Neural progenitor cell (in vitro differentiated cells): ENCODE results near the gene SMCO1. TPM values are rescaled to one million over a fixed set of nuclear protein-coding genes. Genes with fewer than 3 reads are reported as not detected.

Source experiments
- DNase-seq: peaks from one replicate; pipeline ENCODE4 v3.0.0-alpha.2; 2016; ENCODE audit warnings: low spot score
- H2AFZ ChIP-seq: fragments of 200-600 bp; sonication (generic); replicated peaks from 2 replicates; pipeline ENCODE4 v1.6.1; 2016; ENCODE audit warnings: antibody characterized with exemption
- H3F3A ChIP-seq: fragments of 200-600 bp; sonication (generic); 2 replicates; pipeline ENCODE4 v1.6.1; 2016; ENCODE audit warnings: antibody characterized with exemption, low read depth
- H3K27ac ChIP-seq: fragments of 200-600 bp; sonication (generic); 2 replicates; pipeline ENCODE4 v1.5.1; 2016; ENCODE audit warnings: mild to moderate bottlenecking
- H3K27me3 ChIP-seq: fragments of 200-600 bp; sonication (generic); 2 replicates; pipeline ENCODE4 v1.6.1; 2016; ENCODE audit warnings: mild to moderate bottlenecking, moderate library complexity
- H3K36me3 ChIP-seq: fragments of 200-600 bp; sonication (generic); 2 replicates; pipeline ENCODE4 v1.5.1; 2016
- H3K4me1 ChIP-seq: fragments of 200-600 bp; sonication (generic); 2 replicates; pipeline ENCODE4 v1.6.1; 2016; ENCODE audit warnings: mixed run types
- H3K4me2 ChIP-seq: fragments of 200-600 bp; sonication (generic); 2 replicates; pipeline ENCODE4 v1.6.1; 2016
- H3K4me3 ChIP-seq: fragments of 200-600 bp; sonication (generic); 2 replicates; pipeline ENCODE4 v1.5.1; 2016
- H3K79me2 ChIP-seq: fragments of 200-600 bp; sonication (generic); 2 replicates; pipeline ENCODE4 v1.6.1; 2016; ENCODE audit warnings: low read depth
- H3K9ac ChIP-seq: fragments of 200-600 bp; sonication (generic); 2 replicates; pipeline ENCODE4 v1.6.1; 2016
- H3K9me3 ChIP-seq: fragments of 200-600 bp; sonication (generic); 2 replicates; pipeline ENCODE4 v1.5.1; 2016; ENCODE audit warnings: low read depth
- H4K20me1 ChIP-seq: fragments of 200-600 bp; sonication (generic); 2 replicates; pipeline ENCODE4 v1.6.1; 2016; ENCODE audit warnings: low read depth
- H3K27ac Mint-ChIP-seq: 3 replicates; pipeline ENCODE4 v1.8.0; 2021; ENCODE audit warnings: mixed read lengths
- H3K27me3 Mint-ChIP-seq: 2 replicates; pipeline ENCODE4 v1.8.0; 2022; ENCODE audit warnings: low read depth, mild to moderate bottlenecking, inconsistent platforms, moderate library complexity, mixed read lengths; ENCODE audit not compliant: insufficient read depth
- H3K36me3 Mint-ChIP-seq: 3 replicates; pipeline ENCODE4 v1.8.0; 2021; ENCODE audit warnings: mixed read lengths
- H3K4me1 Mint-ChIP-seq: 3 replicates; pipeline ENCODE4 v1.8.0; 2021; ENCODE audit warnings: mixed read lengths
- H3K4me3 Mint-ChIP-seq: 3 replicates; pipeline ENCODE4 v1.8.0; 2021; ENCODE audit warnings: mild to moderate bottlenecking, moderate library complexity, mixed read lengths
- H3K9me3 Mint-ChIP-seq: 3 replicates; pipeline ENCODE4 v1.8.0; 2020; ENCODE audit warnings: mixed read lengths
- EZH2 ChIP-seq: fragments of 200-600 bp; sonication (generic); IDR thresholded peaks from 2 replicates; pipeline ENCODE4 v1.6.1; 2017; ENCODE audit warnings: antibody characterized with exemption, mild to moderate bottlenecking, moderate library complexity
- EZH2phosphoT487 ChIP-seq: fragments of 200-600 bp; sonication (generic); IDR thresholded peaks from 2 replicates; pipeline ENCODE4 v1.6.1; 2017; ENCODE audit warnings: antibody characterized with exemption
- total RNA-seq: library from RNA; depleted of rRNA; stranded (reverse); fragments of >200 nt; gene quantifications from 2 replicates; pipeline ENCODE4 v1.2.3, GENCODE V29; 2015; ENCODE audit warnings: low replicate concordance
- TF ChIP-seq, protein P1 (sequence below): fragments of 200-600 bp; sonication (generic); IDR thresholded peaks from 2 replicates; pipeline ENCODE4 v1.5.1; 2017; ENCODE audit warnings: antibody characterized with exemption, mild to moderate bottlenecking

Gene SMCO1
- total RNA-seq, 1 donor from 2014 or later = not detected

DNA sequence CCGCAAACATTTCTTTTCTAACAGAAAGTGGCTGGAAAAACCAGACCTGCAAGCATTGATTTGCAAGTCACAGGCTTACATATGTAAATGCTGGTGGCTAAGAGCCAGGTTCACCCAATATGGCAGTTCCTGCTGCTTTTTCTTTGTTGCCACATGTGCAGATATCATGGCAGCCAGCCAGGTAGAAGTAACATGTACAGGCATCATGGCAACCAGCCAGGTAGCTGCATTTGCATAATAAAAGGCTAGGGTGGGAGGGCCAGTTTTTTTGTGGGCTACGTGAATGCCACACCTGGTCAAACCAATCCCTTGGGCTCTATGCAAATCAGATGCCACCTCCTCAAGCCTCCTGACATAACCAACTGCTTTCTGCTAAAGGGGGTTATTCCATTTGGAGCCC is 2.8 kb upstream of the SMCO1 start:
- TF ChIP-seq, protein P1, sequence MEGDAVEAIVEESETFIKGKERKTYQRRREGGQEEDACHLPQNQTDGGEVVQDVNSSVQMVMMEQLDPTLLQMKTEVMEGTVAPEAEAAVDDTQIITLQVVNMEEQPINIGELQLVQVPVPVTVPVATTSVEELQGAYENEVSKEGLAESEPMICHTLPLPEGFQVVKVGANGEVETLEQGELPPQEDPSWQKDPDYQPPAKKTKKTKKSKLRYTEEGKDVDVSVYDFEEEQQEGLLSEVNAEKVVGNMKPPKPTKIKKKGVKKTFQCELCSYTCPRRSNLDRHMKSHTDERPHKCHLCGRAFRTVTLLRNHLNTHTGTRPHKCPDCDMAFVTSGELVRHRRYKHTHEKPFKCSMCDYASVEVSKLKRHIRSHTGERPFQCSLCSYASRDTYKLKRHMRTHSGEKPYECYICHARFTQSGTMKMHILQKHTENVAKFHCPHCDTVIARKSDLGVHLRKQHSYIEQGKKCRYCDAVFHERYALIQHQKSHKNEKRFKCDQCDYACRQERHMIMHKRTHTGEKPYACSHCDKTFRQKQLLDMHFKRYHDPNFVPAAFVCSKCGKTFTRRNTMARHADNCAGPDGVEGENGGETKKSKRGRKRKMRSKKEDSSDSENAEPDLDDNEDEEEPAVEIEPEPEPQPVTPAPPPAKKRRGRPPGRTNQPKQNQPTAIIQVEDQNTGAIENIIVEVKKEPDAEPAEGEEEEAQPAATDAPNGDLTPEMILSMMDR = no peak
- TF ChIP-seq EZH2 (no peak), EZH2phosphoT487 (no peak)
- Histone ChIP-seq H3K79me2 (no peaks in the 10 kb centered on the region), H4K20me1 (no peaks in the 10 kb centered on the region), H3K4me3 (no peak overlapping the region), H2AFZ (no peak overlapping the region), H3K9ac (no peak overlapping the region), H3K36me3 (no peaks in the 10 kb centered on the region), H3K4me1 (no peaks in the 10 kb centered on the region), H3K9me3 (peaks cover 14% of the 10 kb centered on the region), H3K4me2 (no peak overlapping the region), H3F3A (no peaks in the 10 kb centered on the region), H3K27me3 (no peaks in the 10 kb centered on the region), H3K27ac (no peak overlapping the region)
- no peak overlapping the region for H3K27ac Mint-ChIP-seq
- H3K9me3 Mint-ChIP-seq = peaks cover 55% of the 10 kb centered on the region
- H3K4me3 Mint-ChIP-seq = no peak overlapping the region
- H3K27me3 Mint-ChIP-seq = peaks cover 6% of the 10 kb centered on the region
- no peaks in the 10 kb centered on the region for H3K4me1 Mint-ChIP-seq
- DNase-seq = no peak
- H3K36me3 Mint-ChIP-seq = no peaks in the 10 kb centered on the region

DNA sequence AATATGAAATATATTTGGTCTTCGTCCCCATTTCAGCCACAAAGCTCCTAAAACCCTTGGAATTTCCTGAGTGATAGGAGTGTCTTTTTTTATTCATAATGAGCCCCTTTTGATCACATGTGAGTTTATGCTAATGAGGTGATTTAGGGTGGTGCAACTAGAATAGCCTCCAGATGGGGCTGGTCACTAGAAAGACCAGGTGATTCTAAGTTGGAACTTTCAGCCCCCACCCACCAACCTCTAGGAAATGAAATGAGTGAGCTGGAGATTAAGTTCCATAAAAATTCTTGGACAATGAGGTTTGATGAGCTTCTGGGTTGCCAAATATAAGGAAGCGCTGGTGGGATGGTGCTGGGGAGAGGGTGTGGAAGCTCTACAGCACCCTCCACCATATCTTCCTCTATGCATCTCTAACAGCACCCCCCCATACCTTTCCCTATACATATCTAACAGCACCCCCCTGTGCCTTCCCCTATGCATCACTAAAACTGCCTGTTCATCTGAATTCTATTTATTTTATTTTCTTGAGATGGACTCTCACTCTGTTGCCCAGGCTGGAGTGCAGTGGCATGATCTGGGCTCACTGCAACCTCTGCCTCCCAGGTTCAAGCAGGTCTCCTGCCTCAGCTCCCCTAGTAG is 2.1 kb upstream of the SMCO1 start:
- peaks cover 50% of the 10 kb centered on the region for H3K9me3 Mint-ChIP-seq
- Histone ChIP-seq H3F3A (no peaks in the 10 kb centered on the region), H2AFZ (no peak overlapping the region), H3K9ac (no peak overlapping the region), H4K20me1 (no peaks in the 10 kb centered on the region), H3K4me3 (no peak overlapping the region), H3K9me3 (peaks cover 14% of the 10 kb centered on the region), H3K4me1 (no peaks in the 10 kb centered on the region), H3K79me2 (no peaks in the 10 kb centered on the region), H3K36me3 (no peaks in the 10 kb centered on the region), H3K27ac (no peak overlapping the region), H3K4me2 (no peak overlapping the region), H3K27me3 (no peaks in the 10 kb centered on the region)
- TF ChIP-seq, protein P1 = no peak
- TF ChIP-seq EZH2phosphoT487 = no peak
- TF ChIP-seq EZH2 = no peak
- H3K4me3 Mint-ChIP-seq = no peak overlapping the region
- H3K36me3 Mint-ChIP-seq = no peaks in the 10 kb centered on the region
- H3K27ac Mint-ChIP-seq = no peak overlapping the region
- peaks cover 6% of the 10 kb centered on the region for H3K27me3 Mint-ChIP-seq
- no peaks in the 10 kb centered on the region for H3K4me1 Mint-ChIP-seq
- no peak for DNase-seq

DNA sequence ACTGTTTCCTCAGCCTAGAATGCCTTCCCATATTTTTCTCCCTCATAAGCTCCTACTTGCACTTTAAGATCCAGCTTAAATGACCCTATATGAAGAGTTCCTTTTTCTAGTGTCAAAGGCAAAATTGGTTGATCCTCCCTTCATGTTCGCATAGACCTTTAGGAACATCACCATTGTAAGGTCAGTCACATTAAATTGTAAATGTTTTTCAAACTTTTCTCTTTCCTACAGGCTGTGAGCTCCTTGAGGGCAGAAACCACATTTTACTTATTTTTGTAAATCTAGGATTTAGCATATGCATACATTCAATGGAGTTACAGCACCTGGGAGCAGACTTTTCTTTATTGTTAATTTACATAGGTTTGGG is 813 bp downstream of the SMCO1 start:
- H3K27ac ChIP-seq = no peak overlapping the region

More for the DNA sequence above, 813 bp downstream of the SMCO1 start:
- Histone ChIP-seq H3K9ac (no peak overlapping the region), H3K4me2 (no peak overlapping the region), H3K9me3 (peaks cover 3% of the 10 kb centered on the region), H3F3A (no peaks in the 10 kb centered on the region), H3K4me1 (no peaks in the 10 kb centered on the region), H3K36me3 (no peaks in the 10 kb centered on the region), H3K79me2 (no peaks in the 10 kb centered on the region), H2AFZ (no peak overlapping the region), H3K4me3 (no peak overlapping the region), H4K20me1 (no peaks in the 10 kb centered on the region), H3K27me3 (no peaks in the 10 kb centered on the region)
- H3K36me3 Mint-ChIP-seq = no peaks in the 10 kb centered on the region
- peaks cover 7% of the 10 kb centered on the region for H3K27me3 Mint-ChIP-seq
- H3K9me3 Mint-ChIP-seq = peaks cover 26% of the 10 kb centered on the region
- DNase-seq = no peak
- H3K27ac Mint-ChIP-seq = no peak overlapping the region
- TF ChIP-seq EZH2phosphoT487 = no peak
- TF ChIP-seq, protein P1 = no peak
- no peak for TF ChIP-seq EZH2
- no peak overlapping the region for H3K4me3 Mint-ChIP-seq
- no peaks in the 10 kb centered on the region for H3K4me1 Mint-ChIP-seq
